Astrocyte of the cerebellum (primary cell): ENCODE data around the gene ZHX3.

Experiments
- DNase-seq: peaks from one replicate; pipeline ENCODE4 v3.0.0-alpha.2; 2011; ENCODE audit warnings: low read depth
- H3K4me3 ChIP-seq: 2 replicates; pipeline ENCODE4 v1.5.1; 2011; ENCODE audit warnings: mild to moderate bottlenecking, low read depth, low read length, moderate library complexity
- CTCF ChIP-seq: IDR thresholded peaks from 2 replicates; pipeline ENCODE4 v1.5.1; 2012; ENCODE audit warnings: low read length, low read depth, moderate library complexity, mild to moderate bottlenecking; ENCODE audit errors: missing control alignments
- in situ Hi-C: cut with HindIII; loops from 2 replicates; pipeline ENCODE4 v1.10.0; 2017; ENCODE audit warnings: low sequenced_read_pairs

The ZHX3 gene

GRCh38 chr20:41140226-41141133 is 177.1 kb downstream of the ZHX3 start:
- in situ Hi-C loops: no loop called here
- TF ChIP-seq CTCF: no peak
- no peak for DNase-seq
- H3K4me3 ChIP-seq: no peak overlapping the region

DNA sequence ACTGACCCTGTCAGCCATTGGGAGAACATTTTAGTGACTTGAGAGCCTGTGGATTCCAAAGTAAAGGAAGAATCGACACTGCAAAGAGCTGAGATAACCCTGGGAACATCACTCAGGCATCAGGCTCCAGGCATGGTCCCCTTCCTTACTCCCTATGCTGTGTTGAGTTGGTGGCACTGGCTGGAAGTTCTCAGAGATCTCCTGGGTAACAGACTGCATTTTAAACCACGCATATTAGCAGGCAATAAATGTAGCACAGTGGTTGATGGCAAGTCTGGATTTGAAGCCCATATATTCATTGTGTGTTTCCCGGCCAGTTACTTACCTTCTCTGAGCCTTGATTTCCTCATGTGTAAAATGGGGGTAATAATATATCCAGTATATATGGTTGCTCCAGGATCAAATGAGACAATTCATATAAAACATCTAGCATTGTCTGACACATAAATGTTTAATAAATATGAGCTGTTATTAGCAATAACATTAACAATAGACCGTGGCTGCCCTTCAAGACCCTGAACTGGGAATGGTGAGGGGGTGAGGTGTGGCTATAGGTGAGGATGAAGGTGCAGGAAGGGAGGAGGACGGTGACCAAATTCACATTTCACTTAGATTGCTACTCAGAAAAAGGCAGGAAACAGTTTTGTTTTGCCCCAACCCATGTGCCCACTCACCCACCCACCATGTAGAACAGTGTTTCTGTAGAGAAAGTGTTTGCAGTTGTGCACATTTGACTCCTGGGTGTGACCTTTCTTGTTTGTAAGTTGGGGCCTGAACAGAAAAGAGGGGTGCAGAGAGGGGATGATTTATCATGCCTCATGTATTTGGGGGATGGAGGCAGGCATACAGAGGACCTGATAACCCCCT is 178.1 kb downstream of the ZHX3 start:
- H3K4me3 ChIP-seq: peak overlapping the region; percentile 75
- no peak for DNase-seq
- in situ Hi-C loops: no loop called here
- TF ChIP-seq CTCF: no peak

DNA sequence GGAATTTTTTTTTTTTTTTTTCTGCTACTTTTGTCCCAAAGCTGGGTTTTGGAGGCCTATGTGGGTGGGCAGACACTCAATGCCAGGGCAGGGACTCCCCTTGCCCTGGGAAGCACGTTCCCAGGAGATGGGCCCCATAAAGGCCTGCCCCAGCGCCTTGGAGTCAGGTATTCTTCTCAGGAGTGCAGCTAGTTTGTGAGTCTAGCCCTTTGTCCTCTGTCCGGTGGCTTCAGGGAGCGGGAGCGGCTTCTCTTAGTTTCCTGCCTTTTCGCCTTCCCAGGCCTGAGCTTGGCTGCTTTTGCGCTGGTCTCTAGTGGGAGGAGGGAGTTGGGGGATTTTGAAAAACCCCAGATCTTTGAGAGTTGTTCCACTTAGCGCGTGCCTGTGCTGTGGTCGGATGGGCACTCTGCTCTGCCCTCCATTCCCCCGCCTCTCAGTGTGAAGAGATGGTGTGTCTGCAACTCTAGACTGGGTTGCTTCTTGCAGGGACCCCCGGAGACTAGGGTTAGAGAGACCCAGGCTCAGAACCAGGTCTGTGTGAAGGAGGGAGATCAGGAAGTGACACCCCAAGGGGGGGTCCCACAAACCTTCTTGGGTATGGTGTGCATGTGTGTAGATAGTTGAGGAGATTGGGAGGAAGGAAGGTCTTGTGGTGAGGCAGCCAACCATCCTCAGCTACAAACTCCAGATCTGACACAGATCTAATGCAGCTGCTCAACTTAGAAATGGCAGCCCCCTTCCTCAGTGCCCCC is 178.9 kb downstream of the ZHX3 start:
- in situ Hi-C loops: no loop called here
- no peak for DNase-seq
- TF ChIP-seq CTCF: no peak
- peak overlapping the region; percentile 75 for H3K4me3 ChIP-seq

GRCh38 chr20:41137614-41138474 is 179.7 kb downstream of the ZHX3 start:
- TF ChIP-seq CTCF: no peak
- no peak for DNase-seq
- H3K4me3 ChIP-seq: peak overlapping the region; percentile 75
- in situ Hi-C loops: no loop called here

GRCh38 chr20:41136680-41137613 is 180.6 kb downstream of the ZHX3 start, which contains the start of gene PLCG1:
Gene PLCG1 (plus strand): TSS chr20:41137543. CDS start chr20:41137642, 99 bp downstream.
- in situ Hi-C loops: no loop called here
- no peak for DNase-seq
- H3K4me3 ChIP-seq: peak within 1 kb of the TSS; percentile 75
- TF ChIP-seq CTCF: no peak
